ENCODE results near the gene RILP. TPM values are rescaled to one million over a fixed set of nuclear protein-coding genes. Genes with fewer than 3 reads are reported as not detected.

Gene RILP
- total RNA-seq, 1 donor from 2014 or later = 3.4 TPM

DNA sequence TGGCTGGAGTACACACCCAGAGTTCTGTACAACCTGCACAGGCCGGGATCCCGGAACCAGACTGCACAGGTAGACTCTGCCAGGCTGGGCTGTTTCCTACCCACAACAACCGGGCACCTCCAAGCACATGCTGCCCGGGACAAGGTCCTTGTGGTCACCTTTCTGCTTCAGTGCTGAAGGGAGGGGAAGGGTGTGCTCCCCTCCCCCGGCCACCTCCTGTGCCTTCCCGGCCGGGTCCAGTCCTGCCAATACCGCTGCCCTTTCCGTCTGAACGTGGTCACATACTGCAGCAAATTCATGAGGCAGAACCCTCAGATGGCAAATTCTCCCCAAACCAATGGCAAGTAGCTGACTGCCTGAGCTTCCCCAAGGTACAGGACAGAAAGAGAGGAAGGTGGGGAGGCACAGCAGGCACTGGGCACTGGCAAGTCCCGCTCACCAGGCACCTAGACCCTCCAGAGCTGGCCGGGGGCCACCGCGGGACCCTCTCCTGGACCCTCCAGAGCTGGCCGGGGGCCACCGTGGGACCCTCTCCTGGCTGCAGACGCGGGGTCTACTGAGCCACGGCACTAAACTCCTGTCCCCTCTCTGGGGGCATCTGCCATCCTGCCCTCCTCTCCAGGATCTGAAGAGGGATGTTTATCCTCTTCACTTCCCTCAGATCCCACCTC is 43.9 kb downstream of the RILP start:
- FAIRE-seq = no peak
- no peak for DNase-seq (ENCODE audit: low read depth)
- Histone ChIP-seq H3K36me3 (ENCODE audit: control insufficient read depth, insufficient read depth, low read length) (no peaks in the 10 kb centered on the region), H3K4me3 (ENCODE audit: low read depth, low read length) (no peak overlapping the region), H3K27me3 (ENCODE audit: control insufficient read depth, insufficient read depth, low read length) (no peaks in the 10 kb centered on the region)
- TF ChIP-seq, protein P1, sequence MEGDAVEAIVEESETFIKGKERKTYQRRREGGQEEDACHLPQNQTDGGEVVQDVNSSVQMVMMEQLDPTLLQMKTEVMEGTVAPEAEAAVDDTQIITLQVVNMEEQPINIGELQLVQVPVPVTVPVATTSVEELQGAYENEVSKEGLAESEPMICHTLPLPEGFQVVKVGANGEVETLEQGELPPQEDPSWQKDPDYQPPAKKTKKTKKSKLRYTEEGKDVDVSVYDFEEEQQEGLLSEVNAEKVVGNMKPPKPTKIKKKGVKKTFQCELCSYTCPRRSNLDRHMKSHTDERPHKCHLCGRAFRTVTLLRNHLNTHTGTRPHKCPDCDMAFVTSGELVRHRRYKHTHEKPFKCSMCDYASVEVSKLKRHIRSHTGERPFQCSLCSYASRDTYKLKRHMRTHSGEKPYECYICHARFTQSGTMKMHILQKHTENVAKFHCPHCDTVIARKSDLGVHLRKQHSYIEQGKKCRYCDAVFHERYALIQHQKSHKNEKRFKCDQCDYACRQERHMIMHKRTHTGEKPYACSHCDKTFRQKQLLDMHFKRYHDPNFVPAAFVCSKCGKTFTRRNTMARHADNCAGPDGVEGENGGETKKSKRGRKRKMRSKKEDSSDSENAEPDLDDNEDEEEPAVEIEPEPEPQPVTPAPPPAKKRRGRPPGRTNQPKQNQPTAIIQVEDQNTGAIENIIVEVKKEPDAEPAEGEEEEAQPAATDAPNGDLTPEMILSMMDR (IDR thresholded peaks at IDR 0.05; ENCODE audit: insufficient read depth, low read length, severe bottlenecking) = no peak

DNA sequence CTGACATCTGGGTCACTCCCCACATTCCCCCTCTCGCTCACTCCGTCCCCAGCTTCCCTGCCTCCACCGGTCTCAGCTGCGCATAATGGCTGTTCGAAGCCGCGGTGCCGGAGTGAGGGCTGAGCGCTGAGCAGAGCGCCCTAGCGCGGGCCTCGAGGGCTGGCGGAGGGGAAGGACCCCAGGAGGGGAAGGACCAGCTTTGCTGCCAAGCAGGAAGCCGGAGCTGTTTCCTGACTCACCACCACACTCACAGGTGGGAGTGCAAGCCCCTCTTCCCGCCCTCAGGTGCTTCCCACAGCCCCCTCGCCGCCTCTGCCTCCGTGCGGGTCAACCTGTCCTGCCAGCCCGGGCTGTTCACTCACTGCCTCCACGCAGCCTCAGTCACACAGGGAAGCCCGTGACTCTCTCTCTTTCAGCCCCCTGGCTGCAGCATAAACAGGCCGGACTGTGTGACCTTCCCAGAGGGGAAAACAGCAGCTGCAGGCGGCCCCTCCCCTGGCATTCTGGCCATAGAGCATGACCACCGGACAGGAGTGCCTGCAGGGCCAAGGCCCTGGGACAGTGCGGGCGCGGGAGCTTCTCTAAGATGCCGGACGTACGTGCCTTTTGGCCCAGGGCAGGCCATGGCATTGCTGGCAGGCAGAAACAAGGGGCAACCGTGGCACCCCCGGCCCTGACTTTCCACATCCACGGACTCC is 44.7 kb downstream of the RILP start:
- FAIRE-seq = no peak
- no peak overlapping the region for H3K4me3 ChIP-seq (ENCODE audit: low read depth, low read length)
- no peaks in the 10 kb centered on the region for H3K27me3 ChIP-seq (ENCODE audit: control insufficient read depth, insufficient read depth, low read length)
- H3K36me3 ChIP-seq (ENCODE audit: control insufficient read depth, insufficient read depth, low read length) = no peaks in the 10 kb centered on the region
- TF ChIP-seq, protein P1 (IDR thresholded peaks at IDR 0.05; ENCODE audit: insufficient read depth, low read length, severe bottlenecking) = no peak
- no peak for DNase-seq (ENCODE audit: low read depth)

DNA sequence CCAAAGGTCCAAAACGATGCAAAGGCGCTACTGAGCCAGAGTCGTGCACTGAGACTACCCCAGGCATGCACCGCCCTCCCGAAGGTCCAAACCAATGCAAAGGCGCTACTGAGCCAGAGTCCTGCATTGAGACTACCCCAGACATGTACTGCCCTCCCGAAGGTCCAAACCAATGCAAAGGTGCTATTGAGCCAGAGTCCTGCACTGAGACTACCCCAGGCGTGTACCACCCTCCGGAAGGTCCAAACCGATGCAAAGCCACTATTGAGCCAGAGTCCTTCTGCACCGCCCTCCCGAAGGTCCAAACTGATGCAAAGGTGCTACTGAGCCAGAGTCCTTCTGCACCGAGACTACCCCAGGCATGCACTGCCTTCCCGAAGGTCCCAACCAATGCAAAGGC is 48.1 kb downstream of the RILP start:
- no peaks in the 10 kb centered on the region for H3K27me3 ChIP-seq (ENCODE audit: control insufficient read depth, insufficient read depth, low read length)

DNA sequence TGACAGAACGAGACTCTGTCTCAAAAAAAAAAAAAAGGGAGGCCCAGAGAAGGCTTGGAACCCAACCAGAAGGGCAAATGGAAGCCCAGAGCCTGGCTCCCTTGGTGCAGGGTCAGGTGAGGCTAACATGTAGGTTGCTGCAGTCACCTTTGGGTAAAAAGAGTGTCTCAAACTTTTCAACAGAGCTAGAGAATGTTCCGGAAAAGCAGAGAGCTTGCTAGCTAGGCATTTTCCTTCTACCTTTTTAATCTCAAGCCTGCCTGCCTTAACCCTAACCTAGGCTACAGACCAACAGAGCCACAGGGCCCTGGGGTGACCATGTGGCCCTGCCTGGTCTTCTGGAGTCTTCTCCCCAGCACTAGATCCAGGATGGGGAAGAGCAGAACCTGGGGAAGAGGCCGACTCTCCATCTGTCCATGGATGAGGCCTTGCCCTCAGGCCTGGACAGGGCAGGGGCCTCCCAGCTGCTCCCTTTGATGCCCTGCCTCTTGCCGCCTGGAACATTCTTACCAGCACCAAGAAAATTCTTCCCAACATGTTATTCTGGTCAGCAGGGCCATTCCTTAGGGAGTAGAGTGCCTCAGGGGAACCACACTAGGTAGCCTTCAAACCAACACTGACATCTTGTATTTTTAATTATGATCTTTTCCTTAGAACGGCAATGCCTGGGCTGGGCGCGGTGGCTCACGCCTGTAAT is 51.1 kb downstream of the RILP start:
- no peak for DNase-seq (ENCODE audit: low read depth)
- no peaks in the 10 kb centered on the region for H3K27me3 ChIP-seq (ENCODE audit: control insufficient read depth, insufficient read depth, low read length)
- H3K36me3 ChIP-seq (ENCODE audit: control insufficient read depth, insufficient read depth, low read length) = no peaks in the 10 kb centered on the region
- H3K4me3 ChIP-seq (ENCODE audit: low read depth, low read length) = no peak overlapping the region
- TF ChIP-seq, protein P1 (IDR thresholded peaks at IDR 0.05; ENCODE audit: insufficient read depth, low read length, severe bottlenecking) = no peak
- FAIRE-seq = no peak

More for the DNA sequence above, 48.1 kb downstream of the RILP start:
- DNase-seq (ENCODE audit: low read depth) (no peak), FAIRE-seq (no peak)
- TF ChIP-seq, protein P1 (IDR thresholded peaks at IDR 0.05; ENCODE audit: insufficient read depth, low read length, severe bottlenecking) = no peak
- Histone ChIP-seq H3K36me3 (ENCODE audit: control insufficient read depth, insufficient read depth, low read length) (no peaks in the 10 kb centered on the region), H3K4me3 (ENCODE audit: low read depth, low read length) (no peak overlapping the region)

DNA sequence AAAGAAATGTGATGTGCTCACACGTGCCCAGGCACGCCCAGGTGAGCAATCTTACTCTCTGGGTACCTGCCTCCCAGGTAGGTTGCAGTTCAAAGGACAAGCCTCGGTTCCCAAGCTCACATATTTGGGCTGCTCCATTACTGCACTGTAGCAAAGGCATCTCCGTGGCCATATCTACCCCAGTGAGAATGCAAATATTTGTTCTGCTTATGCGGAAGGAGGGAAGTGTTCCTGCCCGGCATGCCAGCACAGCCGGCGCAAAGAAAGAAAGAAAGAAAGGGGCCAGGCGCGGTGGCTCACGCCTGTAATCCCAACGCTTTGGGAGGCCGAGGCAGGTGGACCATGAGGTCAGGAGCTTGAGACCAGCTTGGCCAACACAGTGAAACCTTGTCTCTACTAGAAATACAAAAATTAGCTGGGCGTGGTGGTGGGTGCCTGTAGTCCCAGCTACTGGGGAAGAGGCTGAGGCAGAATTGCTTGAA is 51.8 kb downstream of the RILP start:
- TF ChIP-seq, protein P1 (IDR thresholded peaks at IDR 0.05; ENCODE audit: insufficient read depth, low read length, severe bottlenecking) = no peak
- H3K27me3 ChIP-seq (ENCODE audit: control insufficient read depth, insufficient read depth, low read length) = no peaks in the 10 kb centered on the region
- FAIRE-seq = no peak
- peak; percentile 75 for DNase-seq (ENCODE audit: low read depth)
- H3K36me3 ChIP-seq (ENCODE audit: control insufficient read depth, insufficient read depth, low read length) = peaks cover under 1% of the 10 kb centered on the region
- H3K4me3 ChIP-seq (ENCODE audit: low read depth, low read length) = no peak overlapping the region

Other genes starting within 250 kb of the RILP start
- gene YWHAE, start 249.6 kb downstream of the RILP start, total RNA-seq = 307 and 366 TPM in 2 replicates
- gene CRK, start 193.6 kb downstream of the RILP start, total RNA-seq = 131 and 152 TPM in 2 replicates
- gene MYO1C, start 157.2 kb downstream of the RILP start, total RNA-seq = 80.3 and 90.5 TPM in 2 replicates
- gene INPP5K, start 133.3 kb downstream of the RILP start, total RNA-seq = 20.1 and 31.6 TPM in 2 replicates
- 21.1 and 25.7 TPM in 2 replicates for gene PITPNA, start 87.1 kb downstream of the RILP start, total RNA-seq
- 2.4 and 2.9 TPM in 2 replicates for gene SLC43A2, start 21.0 kb downstream of the RILP start, total RNA-seq
- 0.38 and 0.53 TPM in 2 replicates for gene SCARF1, start 4.1 kb downstream of the RILP start, total RNA-seq
- gene PRPF8, start 35.0 kb upstream of the RILP start, total RNA-seq = 57.7 and 71.0 TPM in 2 replicates
- gene TLCD2, start 60.5 kb upstream of the RILP start, total RNA-seq = 4.5 and 19.1 TPM in 2 replicates
- 13.8 and 21.6 TPM in 2 replicates for gene WDR81, start 74.8 kb upstream of the RILP start, total RNA-seq
- 0.79 and 1.5 TPM in 2 replicates for gene SERPINF2, start 93.0 kb upstream of the RILP start, total RNA-seq
- gene SERPINF1, start 112.2 kb upstream of the RILP start, total RNA-seq = 51.3 and 112 TPM in 2 replicates
- gene SMYD4, start 180.0 kb upstream of the RILP start, total RNA-seq = 7.9 and 10.4 TPM in 2 replicates
- 33.2 and 36.9 TPM in 2 replicates for gene RPA1, start 180.1 kb upstream of the RILP start, total RNA-seq